Measurements from ENCODE around the gene SIRT7.

Gene SIRT7

GRCh38 chr17:81933178-81933699 is 15.3 kb upstream of the SIRT7 start:
- DNase-seq: no peak

DNA sequence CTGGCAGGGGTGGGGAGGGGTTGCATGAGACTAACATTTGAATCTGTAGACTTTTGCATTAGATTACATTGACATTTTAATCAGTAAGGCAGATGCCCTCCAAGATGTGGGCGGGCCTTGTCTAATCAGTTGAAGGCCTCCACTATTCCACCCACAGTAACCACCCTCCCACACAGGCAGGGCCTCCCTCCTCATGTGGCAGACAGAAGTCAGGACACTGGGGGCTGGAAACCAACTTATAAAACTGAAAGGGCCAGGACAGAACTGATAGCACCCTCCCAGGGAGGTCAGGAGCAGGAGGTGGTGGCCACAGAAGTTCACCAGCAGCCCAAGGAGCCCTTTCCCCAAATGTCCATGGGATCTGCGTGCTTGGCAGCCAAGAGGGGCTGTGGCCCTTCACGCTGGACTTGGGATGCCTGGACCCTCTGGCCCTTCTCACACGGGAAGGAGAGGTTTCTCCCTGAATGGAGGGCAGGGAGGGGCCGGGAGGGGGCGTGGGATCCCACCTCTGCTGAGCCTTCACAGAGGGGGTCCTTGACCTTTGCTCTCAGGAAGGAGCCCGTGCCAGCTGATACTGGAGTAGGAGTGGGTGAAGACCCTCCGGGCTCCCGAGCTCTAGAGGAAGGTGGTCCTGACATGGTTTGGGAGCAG is 14.5 kb upstream of the SIRT7 start:
- no peak for DNase-seq

DNA sequence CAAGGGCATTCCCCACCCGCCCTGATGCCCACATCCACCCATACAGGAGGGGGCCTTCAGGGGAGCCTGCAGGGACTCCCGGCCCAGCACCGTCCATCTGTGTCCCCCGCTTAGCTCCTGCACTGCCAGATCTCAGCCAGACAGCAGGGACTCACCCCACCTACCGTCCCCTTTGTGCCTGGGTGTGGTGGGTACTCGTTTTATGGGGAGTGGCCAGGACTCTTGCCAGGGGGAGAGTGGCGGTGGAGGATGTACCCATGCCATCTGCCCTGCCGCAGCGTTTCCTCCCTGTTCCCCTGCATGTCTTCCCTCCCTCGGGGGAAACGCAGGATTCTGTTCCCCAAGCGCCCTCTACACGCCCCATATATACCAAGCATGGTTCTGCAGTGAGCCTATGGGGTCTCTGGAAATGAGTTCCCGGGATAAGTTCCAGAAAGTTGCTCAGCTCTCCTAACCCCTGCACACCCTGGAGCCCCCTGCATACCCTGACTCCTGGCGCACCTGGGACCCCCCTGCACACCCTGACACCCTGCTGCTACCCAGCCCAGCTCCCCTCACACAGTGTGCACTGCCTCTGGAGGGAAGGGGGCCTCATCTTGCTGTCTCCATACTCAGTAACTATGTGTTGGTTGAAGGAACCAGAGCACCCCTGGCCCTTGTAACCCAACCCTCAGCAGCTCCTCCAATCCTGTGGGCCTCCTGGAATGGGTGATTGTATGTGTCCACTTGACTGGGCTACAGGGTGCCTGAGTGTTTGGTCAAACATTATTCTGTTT is 13.8 kb upstream of the SIRT7 start:
- DNase-seq: no peak

GRCh38 chr17:81931189-81931556 is 13.2 kb upstream of the SIRT7 start:
- DNase-seq: no peak

GRCh38 chr17:81930142-81931125 is 12.5 kb upstream of the SIRT7 start:
- DNase-seq: no peak

- DNase-seq: no peak
These were observed 11.5 kb upstream of the SIRT7 start for GRCh38 chr17:81929253-81930141.

GRCh38 chr17:81928544-81929252 is 10.7 kb upstream of the SIRT7 start:
- DNase-seq: peak in 1 of 51 donors; percentile 32

DNA sequence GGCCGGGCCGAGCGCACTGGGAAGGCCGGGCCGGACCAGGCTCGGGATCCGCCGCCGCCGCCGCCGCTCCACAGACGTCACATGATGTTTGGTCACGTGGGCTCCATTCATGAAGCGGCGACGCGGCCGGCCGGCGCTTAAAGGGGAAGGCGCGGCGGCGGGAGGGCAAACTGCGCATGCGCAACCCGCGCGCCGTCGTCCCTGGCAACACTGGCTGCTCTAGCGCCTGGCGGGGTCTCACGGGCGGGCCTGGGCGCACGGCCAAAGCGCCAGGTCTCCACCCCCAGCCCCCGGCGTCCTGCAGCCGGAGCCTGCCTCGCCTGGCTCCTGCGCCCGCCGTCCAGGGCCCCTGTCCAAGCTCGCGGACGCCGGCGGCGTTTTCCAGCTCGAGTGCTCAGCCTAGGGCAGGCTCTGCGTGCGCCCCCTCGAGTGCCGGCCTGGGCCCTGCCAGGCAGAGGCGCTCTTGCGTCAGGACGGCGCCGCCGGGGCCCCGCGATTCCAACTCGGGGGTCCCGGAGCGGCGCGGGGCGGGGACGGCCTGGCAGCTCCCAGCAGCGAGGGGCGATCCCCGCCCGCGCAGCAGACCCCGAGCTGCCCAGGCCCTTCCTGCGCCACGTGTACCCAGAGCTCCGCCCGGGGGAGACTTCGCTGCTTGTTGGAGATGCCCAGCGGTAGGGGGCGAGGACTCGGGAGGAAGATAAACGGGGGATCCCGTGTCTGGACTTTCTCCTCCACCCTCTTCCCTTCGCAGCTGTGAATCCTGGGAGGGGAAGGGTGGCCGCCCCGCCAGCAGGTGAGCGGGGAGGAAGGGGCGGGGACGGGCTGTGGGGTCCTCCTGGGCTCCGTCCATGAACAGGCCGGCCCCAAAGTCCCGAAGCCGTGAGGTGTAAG is 9.9 kb upstream of the SIRT7 start, which contains the start of gene MAFG:
TSS of gene MAFG (minus strand) at position 83 of the 891 bp plus-strand sequence. CDS start 4,550 bp downstream, outside the sequence.
- DNase-seq: peak; percentile 27 to 93 (median 85)

GRCh38 chr17:81927152-81927652 is 9.2 kb upstream of the SIRT7 start:
- DNase-seq: peak in 1 of 51 donors; percentile 50

DNA sequence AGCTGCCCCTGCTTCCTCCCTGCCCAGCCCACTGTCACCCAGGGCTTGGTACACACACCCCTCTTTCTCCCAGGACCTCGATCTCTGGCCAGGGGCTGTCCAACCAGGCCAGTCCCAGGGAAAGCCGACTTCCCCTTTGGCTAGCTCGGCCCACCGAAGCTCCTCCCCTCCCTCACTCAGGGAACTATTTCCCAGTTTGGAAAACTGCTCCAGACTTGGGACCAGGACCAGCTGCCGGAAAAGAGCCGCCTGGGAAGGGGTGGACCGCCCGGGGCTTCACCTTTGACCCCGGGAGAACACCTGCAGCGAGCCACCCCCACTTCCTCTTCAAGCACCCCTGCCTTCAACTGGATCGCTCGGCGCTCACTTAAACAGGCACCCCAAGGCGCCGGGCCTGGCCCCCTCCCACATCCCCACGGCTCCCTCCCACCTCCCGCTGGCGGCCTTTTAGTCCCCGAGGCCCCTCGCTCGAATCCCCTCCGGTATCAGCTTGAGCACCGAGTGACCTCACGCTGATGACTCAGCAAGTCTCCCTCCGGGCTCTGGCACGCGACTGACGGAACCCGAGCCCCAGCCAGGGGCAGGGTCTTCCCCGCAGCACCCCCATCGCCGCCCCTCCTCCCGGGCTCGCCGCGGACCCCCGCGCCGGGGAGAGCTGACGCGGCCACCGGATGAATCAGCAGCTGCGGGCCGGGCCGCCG is 8.6 kb upstream of the SIRT7 start:
- DNase-seq: peak in 33 of 51 donors; percentile 15 to 60 (median 41)

DNA sequence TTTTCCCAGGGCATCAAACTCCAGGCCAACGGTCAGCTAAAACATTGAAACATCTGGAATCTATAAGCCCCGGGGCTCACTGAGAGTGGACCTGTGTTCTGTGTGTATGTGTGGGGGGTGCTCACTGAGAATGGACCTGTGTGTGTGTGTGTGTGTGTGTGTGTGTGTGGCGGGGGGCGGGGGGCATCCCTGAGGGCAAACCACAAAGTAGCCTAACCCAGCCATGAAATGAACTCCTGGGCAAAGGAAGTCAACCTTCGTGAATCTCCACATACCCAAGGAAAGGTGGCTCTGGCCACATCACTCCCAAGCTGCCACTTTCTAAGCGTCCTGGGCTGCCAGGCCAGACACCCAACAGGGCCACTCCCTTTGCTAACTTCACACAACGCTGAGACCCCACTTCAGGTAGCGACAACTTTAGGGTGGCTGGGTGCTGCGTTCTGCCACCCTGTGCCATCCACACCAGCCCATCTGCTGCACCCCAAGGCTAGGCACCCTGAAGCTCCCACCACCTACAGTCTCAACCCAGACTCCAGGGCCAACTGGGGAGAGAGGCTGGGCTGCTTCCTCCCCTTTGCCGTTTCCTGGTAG is 8.0 kb upstream of the SIRT7 start:
- DNase-seq: no peak

DNA sequence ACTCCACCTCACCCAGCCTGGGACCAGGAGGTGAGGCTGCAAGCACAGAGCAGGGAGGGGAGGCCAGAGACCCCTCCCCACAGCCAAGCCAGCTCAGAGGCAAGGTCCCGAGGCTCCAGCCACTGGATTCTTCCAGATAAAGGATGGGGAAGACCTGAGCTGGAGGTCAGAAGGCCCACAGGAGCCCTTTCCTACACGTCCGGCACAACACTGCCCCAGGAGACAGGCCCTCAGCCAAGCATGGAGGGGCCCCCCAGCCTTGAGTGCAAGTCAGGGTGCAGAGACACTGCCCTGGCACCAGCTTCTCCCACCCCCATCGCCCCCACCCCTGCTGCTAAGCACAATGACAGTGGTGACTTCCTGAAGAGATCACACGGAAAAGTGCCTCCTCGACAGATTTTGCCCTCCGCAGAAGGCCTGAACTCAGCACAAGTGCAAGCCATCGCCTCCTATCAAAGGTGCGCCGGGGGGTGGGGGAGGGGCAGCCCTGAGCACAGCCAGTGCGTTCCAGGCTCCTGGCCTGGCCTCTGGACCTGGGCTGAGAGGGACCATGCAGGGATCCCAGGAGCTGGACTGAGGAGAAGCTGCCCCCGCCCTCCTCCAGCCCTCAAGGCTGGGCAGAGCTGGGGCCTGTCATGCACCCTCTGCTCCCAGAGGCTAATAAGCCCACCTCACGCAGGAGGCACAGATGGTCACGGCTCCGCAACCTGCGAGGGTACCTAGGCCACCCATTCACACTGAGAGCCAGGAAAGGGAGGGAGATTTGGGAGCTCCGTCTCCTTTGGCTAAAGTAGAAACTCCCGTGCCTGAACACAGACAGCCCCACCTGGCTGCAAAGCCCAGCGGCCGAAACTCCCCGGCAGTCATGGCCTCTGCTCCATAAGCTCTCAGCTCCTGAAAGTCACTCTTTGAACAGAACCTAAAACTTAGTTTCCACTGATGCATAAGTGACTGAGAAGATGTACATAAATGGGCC is 6.9 kb upstream of the SIRT7 start:
- no peak for DNase-seq

DNA sequence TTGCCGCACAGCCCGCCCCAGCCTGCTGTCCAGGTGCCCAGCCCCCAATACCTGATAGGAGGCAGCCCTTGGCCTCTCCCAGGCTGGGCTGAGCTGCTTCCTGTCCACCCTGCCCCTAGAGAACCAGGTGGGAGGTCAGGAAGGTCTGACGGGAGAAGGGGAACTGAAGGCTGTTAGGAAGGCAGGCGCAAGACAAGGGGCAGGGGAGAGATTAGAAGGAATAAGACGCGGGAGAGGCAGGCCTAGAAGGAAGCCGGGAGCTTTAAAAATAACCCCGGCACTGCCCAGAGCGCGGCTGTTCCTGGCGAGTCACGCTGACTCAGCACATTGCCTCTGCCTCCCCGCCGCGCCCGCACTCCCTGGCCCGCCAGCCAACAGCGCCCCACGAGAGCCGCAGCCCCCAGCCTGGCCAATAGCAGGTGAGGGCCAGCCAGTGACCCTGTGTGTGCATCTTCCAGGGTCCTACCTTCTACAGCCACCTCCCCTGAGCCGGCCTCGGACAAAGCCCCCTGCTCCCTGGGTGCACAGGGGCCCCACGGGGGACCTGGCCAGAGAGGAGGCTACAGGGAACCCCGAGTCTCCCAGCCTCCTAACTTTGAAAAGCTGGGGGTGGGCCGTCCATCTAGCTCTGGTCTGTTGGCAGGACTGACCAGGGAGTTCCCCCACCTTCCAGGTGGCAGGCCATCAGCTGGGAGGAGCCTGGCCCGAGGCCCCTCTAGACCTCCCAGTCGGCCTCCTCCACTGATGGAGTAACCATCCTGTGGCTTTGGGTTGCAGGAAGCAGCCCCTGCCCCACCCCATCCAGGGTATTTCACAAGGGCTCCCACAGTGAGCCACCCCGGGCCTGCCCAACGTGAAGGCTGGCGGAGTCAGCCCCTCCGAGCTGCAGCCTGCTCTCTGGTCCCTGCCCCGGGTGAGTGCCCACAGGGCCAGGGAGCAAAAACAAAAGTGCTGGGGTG is 5.6 kb upstream of the SIRT7 start:
- peak in 34 of 51 donors; percentile 7 to 66 (median 40) for DNase-seq

DNA sequence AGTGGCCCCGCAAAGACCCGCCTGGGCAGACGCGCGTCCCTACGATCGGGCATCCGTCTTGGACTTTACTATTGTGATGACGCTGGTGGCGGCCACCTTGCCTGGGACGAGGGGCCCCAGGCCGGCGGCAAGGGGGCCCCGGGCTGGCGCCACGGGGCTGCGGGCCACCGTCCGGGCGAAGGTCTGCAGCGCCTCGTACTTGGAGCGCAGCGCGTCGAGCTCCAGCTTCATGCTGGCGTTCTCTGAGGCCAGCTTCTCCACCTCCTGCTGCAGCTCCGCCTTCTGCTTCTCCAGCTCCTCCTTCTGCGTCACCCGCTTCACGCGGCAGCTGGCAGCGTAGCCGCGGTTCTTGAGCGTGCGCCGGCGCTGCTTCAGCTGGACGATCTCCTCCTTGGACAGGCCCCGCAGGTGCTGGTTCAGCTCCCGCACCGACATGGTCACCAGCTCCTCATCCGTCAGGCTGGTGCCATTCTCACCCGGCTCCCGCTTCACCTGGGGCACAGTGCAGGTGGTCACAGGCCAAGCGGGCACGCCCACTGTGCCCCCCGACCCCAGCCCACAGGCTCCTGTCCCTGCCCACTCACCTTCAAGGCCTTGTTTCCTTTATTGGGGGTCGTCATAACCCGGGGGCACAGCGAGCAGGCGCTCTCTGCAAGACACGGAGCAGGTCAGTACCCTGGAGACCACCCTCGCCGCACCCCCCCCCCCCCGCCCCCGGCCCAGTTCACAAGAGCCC is 4.8 kb upstream of the SIRT7 start:
- no peak for DNase-seq

Measured in hypothalamus (tissue), 51 donors.